Neuron (in vitro differentiated cells): ENCODE results near the gene BEAN1.

Source experiments
- H2AFZ ChIP-seq: one replicate; pipeline ENCODE4 v1.6.1; 2013; ENCODE audit warnings: low read depth, mild to moderate bottlenecking, inconsistent platforms, low read length, moderate library complexity
- H3K27me3 ChIP-seq: one replicate; pipeline ENCODE4 v1.6.1; 2013; ENCODE audit warnings: low read length; ENCODE audit not compliant: insufficient read depth
- H3K36me3 ChIP-seq: one replicate; pipeline ENCODE4 v1.6.1; 2013; ENCODE audit warnings: low read length; ENCODE audit not compliant: insufficient read depth
- H3K4me1 ChIP-seq: one replicate; pipeline ENCODE4 v1.6.1; 2013; ENCODE audit warnings: low read length; ENCODE audit not compliant: insufficient read depth
- H3K4me3 ChIP-seq: 2 replicates; pipeline ENCODE4 v1.5.1; 2013; ENCODE audit warnings: mild to moderate bottlenecking, low read length, moderate library complexity
- H3K9me3 ChIP-seq: one replicate; pipeline ENCODE4 v1.6.1; 2013; ENCODE audit warnings: low read length

BEAN1 gene

GRCh38 chr16:66476328-66477027 is 49.4 kb downstream of the BEAN1 start:
- H3K4me3 ChIP-seq, result no peak overlapping the region
- no peaks in the 10 kb centered on the region for H3K9me3 ChIP-seq
- no peaks in the 10 kb centered on the region for H3K27me3 ChIP-seq
- no peaks in the 10 kb centered on the region for H3K36me3 ChIP-seq
- no peak overlapping the region for H2AFZ ChIP-seq
- no peaks in the 10 kb centered on the region for H3K4me1 ChIP-seq

- H3K36me3 ChIP-seq, result no peaks in the 10 kb centered on the region
Measured at GRCh38 chr16:66477028-66477515, 50.0 kb downstream of the BEAN1 start.

GRCh38 chr16:66478733-66479511 is 51.8 kb downstream of the BEAN1 start:
- no peak overlapping the region for H2AFZ ChIP-seq
- no peak overlapping the region for H3K4me3 ChIP-seq
- H3K4me1 ChIP-seq, result no peaks in the 10 kb centered on the region
- H3K9me3 ChIP-seq, result no peaks in the 10 kb centered on the region
- no peaks in the 10 kb centered on the region for H3K27me3 ChIP-seq
- H3K36me3 ChIP-seq, result no peaks in the 10 kb centered on the region

More at GRCh38 chr16:66477028-66477515, 50.0 kb downstream of the BEAN1 start:
- Histone ChIP-seq H3K4me3 (no peak overlapping the region), H3K27me3 (no peaks in the 10 kb centered on the region), H2AFZ (no peak overlapping the region), H3K9me3 (no peaks in the 10 kb centered on the region), H3K4me1 (no peaks in the 10 kb centered on the region)

- Histone ChIP-seq H3K36me3 (no peaks in the 10 kb centered on the region), H3K4me1 (no peaks in the 10 kb centered on the region), H3K4me3 (no peak overlapping the region), H2AFZ (no peak overlapping the region), H3K27me3 (no peaks in the 10 kb centered on the region), H3K9me3 (no peaks in the 10 kb centered on the region)
Measured at GRCh38 chr16:66479661-66480264, 52.7 kb downstream of the BEAN1 start.

- Histone ChIP-seq H3K36me3 (no peaks in the 10 kb centered on the region), H2AFZ (no peak overlapping the region), H3K4me1 (no peaks in the 10 kb centered on the region), H3K9me3 (no peaks in the 10 kb centered on the region), H3K27me3 (no peaks in the 10 kb centered on the region), H3K4me3 (no peak overlapping the region)
Measured at GRCh38 chr16:66480265-66481080, 53.4 kb downstream of the BEAN1 start.

- H3K4me1 ChIP-seq, result peaks cover 3% of the 10 kb centered on the region
- no peaks in the 10 kb centered on the region for H3K27me3 ChIP-seq
- H3K9me3 ChIP-seq, result no peaks in the 10 kb centered on the region
- H3K36me3 ChIP-seq, result no peaks in the 10 kb centered on the region
- no peak overlapping the region for H2AFZ ChIP-seq
- no peak overlapping the region for H3K4me3 ChIP-seq
Measured at GRCh38 chr16:66481081-66481942, 54.2 kb downstream of the BEAN1 start.

GRCh38 chr16:66481943-66482390 is 54.9 kb downstream of the BEAN1 start:
- peaks cover 9% of the 10 kb centered on the region for H3K4me1 ChIP-seq
- H3K36me3 ChIP-seq, result no peaks in the 10 kb centered on the region
- no peak overlapping the region for H2AFZ ChIP-seq
- H3K4me3 ChIP-seq, result no peak overlapping the region
- H3K27me3 ChIP-seq, result no peaks in the 10 kb centered on the region
- no peaks in the 10 kb centered on the region for H3K9me3 ChIP-seq

GRCh38 chr16:66483689-66484452 is 56.8 kb downstream of the BEAN1 start:
- Histone ChIP-seq H3K4me3 (no peak overlapping the region), H3K4me1 (peaks cover 16% of the 10 kb centered on the region), H3K36me3 (no peaks in the 10 kb centered on the region), H3K9me3 (no peaks in the 10 kb centered on the region), H3K27me3 (no peaks in the 10 kb centered on the region), H2AFZ (no peak overlapping the region)

GRCh38 chr16:66484453-66485213 is 57.5 kb downstream of the BEAN1 start:
- peaks cover 3% of the 10 kb centered on the region for H3K9me3 ChIP-seq
- no peaks in the 10 kb centered on the region for H3K36me3 ChIP-seq
- H2AFZ ChIP-seq, result no peak overlapping the region
- no peak overlapping the region for H3K4me3 ChIP-seq
- H3K27me3 ChIP-seq, result no peaks in the 10 kb centered on the region
- H3K4me1 ChIP-seq, result peaks cover 16% of the 10 kb centered on the region

GRCh38 chr16:66485376-66485775 is 58.3 kb downstream of the BEAN1 start:
- Histone ChIP-seq H3K9me3 (peaks cover 3% of the 10 kb centered on the region), H3K27me3 (no peaks in the 10 kb centered on the region), H2AFZ (no peak overlapping the region), H3K4me3 (no peak overlapping the region), H3K36me3 (no peaks in the 10 kb centered on the region), H3K4me1 (peaks cover 16% of the 10 kb centered on the region)

- Histone ChIP-seq H3K9me3 (peaks cover 3% of the 10 kb centered on the region), H2AFZ (no peak overlapping the region), H3K27me3 (no peaks in the 10 kb centered on the region), H3K4me1 (peaks cover 16% of the 10 kb centered on the region), H3K36me3 (no peaks in the 10 kb centered on the region), H3K4me3 (no peak overlapping the region)
Measured at GRCh38 chr16:66486199-66486772, 59.2 kb downstream of the BEAN1 start.
